Measurements from ENCODE around the gene MECP2.

Gene MECP2

GRCh38 chrX:154027022-154027402 is 70.5 kb downstream of the MECP2 start:
- H3K4me3 ChIP-seq (ENCODE audit: low read depth, low read length) = no peak overlapping the region
- no peak for TF ChIP-seq CTCF (IDR thresholded peaks at IDR 0.05; ENCODE audit: low read depth, low read length)

GRCh38 chrX:154026136-154027021 is 71.1 kb downstream of the MECP2 start:
- no peak for TF ChIP-seq CTCF (IDR thresholded peaks at IDR 0.05; ENCODE audit: low read depth, low read length)
- H3K4me3 ChIP-seq (ENCODE audit: low read depth, low read length) = no peak overlapping the region

GRCh38 chrX:154025230-154025629 is 72.3 kb downstream of the MECP2 start:
- no peak for TF ChIP-seq CTCF (IDR thresholded peaks at IDR 0.05; ENCODE audit: low read depth, low read length)
- no peak overlapping the region for H3K4me3 ChIP-seq (ENCODE audit: low read depth, low read length)

- TF ChIP-seq CTCF (IDR thresholded peaks at IDR 0.05; ENCODE audit: low read depth, low read length) = no peak
- no peak overlapping the region for H3K4me3 ChIP-seq (ENCODE audit: low read depth, low read length)
Observed at GRCh38 chrX:154024271-154024670, 73.2 kb downstream of the MECP2 start.

- no peak for TF ChIP-seq CTCF (IDR thresholded peaks at IDR 0.05; ENCODE audit: low read depth, low read length)
- no peak overlapping the region for H3K4me3 ChIP-seq (ENCODE audit: low read depth, low read length)
Observed at GRCh38 chrX:154023276-154024000, 74.1 kb downstream of the MECP2 start.

- no peak for TF ChIP-seq CTCF (IDR thresholded peaks at IDR 0.05; ENCODE audit: low read depth, low read length)
- H3K4me3 ChIP-seq (ENCODE audit: low read depth, low read length) = no peak overlapping the region
Observed at GRCh38 chrX:154022108-154022507, 75.4 kb downstream of the MECP2 start.

GRCh38 chrX:154021131-154021611 is 76.3 kb downstream of the MECP2 start:
- H3K4me3 ChIP-seq (ENCODE audit: low read depth, low read length) = no peak overlapping the region
- no peak for TF ChIP-seq CTCF (IDR thresholded peaks at IDR 0.05; ENCODE audit: low read depth, low read length)

All from WI38 (cell line).